Suprapubic skin (tissue), 4 donors: ENCODE data around the gene KRT81. TPM values are rescaled to one million over a fixed set of nuclear protein-coding genes. Genes with fewer than 3 reads are reported as not detected.

Source experiments
- DNase-seq, 2 donors: peaks; one replicate each; pipeline ENCODE4 v3.0.0-alpha.2; 2019; ENCODE audit warnings: low spot score in 2 of 2
- H3K27ac ChIP-seq: fragments of 200-600 bp; sonication (generic); one replicate; pipeline ENCODE4 v1.5.1; 2019
- H3K27me3 ChIP-seq: fragments of 200-600 bp; sonication (generic); one replicate; pipeline ENCODE4 v1.5.1; 2019
- H3K36me3 ChIP-seq: fragments of 200-600 bp; sonication (generic); one replicate; pipeline ENCODE4 v1.5.1; 2019
- H3K4me1 ChIP-seq: fragments of 200-600 bp; sonication (generic); one replicate; pipeline ENCODE4 v1.5.1; 2019
- H3K4me3 ChIP-seq: fragments of 200-600 bp; sonication (generic); one replicate; pipeline ENCODE4 v1.5.1; 2019; ENCODE audit warnings: mild to moderate bottlenecking
- H3K9me3 ChIP-seq: fragments of 200-600 bp; sonication (generic); one replicate; pipeline ENCODE4 v1.5.1; 2019
- EP300 ChIP-seq: sonication (generic); formaldehyde crosslinking; IDR thresholded peaks from one replicate; pipeline ENCODE4 v1.6.1; 2017; ENCODE audit warnings: antibody characterized with exemption
- POLR2A ChIP-seq, 2 donors: fragments of 450-650 bp; IDR thresholded peaks; one replicate each; pipeline ENCODE4 v1.6.1; 2017; ENCODE audit warnings: antibody characterized with exemption in 2 of 2, mild to moderate bottlenecking in 2 of 2, moderate library complexity in 2 of 2
- POLR2AphosphoS5 ChIP-seq, 3 donors: sonication (generic); formaldehyde crosslinking; IDR thresholded peaks; one replicate each; pipeline ENCODE4 v1.6.1; 2017; ENCODE audit warnings: antibody characterized with exemption in 3 of 3
- WGBS: methylation state at CpG from one replicate; pipeline ENCODE4 v1.1.5; 2018; 5-methylcytosine and 5-hydroxymethylcytosine counted together
- total RNA-seq, 4 donors: library from RNA; depleted of rRNA; stranded (reverse); fragments of >200 nt; gene quantifications; one replicate each; pipeline ENCODE4 v1.1.0, GENCODE V29; 2016
- TF ChIP-seq, protein P1 (sequence below), 2 donors: fragments of 200-600 bp in 1 of 2; fragments of 450-650 bp in 1 of 2; sonication (generic) in 1 of 2; IDR thresholded peaks; one replicate each; pipeline ENCODE4 v1.5.1; 2016 to 2019; ENCODE audit warnings: antibody characterized with exemption in 2 of 2, mild to moderate bottlenecking in 1 of 2, moderate library complexity in 1 of 2

Gene KRT81
- total RNA-seq, 4 donors from 2014 or later: 0.72 to 346 (median 21.0) TPM

DNA sequence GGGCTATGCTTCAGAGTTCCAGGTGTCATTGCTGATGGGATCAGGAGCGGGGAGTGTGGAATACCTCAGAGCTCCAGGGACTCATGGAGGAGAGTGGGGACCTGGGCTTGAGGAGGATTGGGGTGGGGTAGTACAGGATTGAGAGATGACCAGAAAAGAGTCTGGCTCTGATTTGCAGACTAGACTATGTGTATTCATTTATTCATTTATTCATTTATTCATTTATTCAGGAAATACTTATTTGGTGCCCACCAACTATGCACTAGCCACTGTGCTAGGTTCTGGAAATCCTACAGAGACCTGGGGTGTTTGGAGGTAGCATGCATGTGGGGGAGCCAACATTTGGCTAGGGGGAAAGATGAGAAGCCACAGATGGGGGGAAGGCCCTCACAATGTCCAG is 30.7 kb upstream of the KRT81 start:
- DNase-seq: no peak
- peaks cover 5% of the 10 kb centered on the region for H3K4me1 ChIP-seq
- WGBS: 84% methylated on average over 1 of the region's 1 CpG
- H3K36me3 ChIP-seq: no peaks in the 10 kb centered on the region
- no peaks in the 10 kb centered on the region for H3K9me3 ChIP-seq
- H3K27ac ChIP-seq: no peak overlapping the region
- TF ChIP-seq, protein P1, sequence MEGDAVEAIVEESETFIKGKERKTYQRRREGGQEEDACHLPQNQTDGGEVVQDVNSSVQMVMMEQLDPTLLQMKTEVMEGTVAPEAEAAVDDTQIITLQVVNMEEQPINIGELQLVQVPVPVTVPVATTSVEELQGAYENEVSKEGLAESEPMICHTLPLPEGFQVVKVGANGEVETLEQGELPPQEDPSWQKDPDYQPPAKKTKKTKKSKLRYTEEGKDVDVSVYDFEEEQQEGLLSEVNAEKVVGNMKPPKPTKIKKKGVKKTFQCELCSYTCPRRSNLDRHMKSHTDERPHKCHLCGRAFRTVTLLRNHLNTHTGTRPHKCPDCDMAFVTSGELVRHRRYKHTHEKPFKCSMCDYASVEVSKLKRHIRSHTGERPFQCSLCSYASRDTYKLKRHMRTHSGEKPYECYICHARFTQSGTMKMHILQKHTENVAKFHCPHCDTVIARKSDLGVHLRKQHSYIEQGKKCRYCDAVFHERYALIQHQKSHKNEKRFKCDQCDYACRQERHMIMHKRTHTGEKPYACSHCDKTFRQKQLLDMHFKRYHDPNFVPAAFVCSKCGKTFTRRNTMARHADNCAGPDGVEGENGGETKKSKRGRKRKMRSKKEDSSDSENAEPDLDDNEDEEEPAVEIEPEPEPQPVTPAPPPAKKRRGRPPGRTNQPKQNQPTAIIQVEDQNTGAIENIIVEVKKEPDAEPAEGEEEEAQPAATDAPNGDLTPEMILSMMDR (IDR thresholded peaks at IDR 0.05): no peak
- TF ChIP-seq POLR2AphosphoS5 (IDR thresholded peaks at IDR 0.05) (no peak), POLR2A (IDR thresholded peaks at IDR 0.05) (no peak), EP300 (no peak)
- peaks cover 28% of the 10 kb centered on the region for H3K27me3 ChIP-seq
- no peak overlapping the region for H3K4me3 ChIP-seq

DNA sequence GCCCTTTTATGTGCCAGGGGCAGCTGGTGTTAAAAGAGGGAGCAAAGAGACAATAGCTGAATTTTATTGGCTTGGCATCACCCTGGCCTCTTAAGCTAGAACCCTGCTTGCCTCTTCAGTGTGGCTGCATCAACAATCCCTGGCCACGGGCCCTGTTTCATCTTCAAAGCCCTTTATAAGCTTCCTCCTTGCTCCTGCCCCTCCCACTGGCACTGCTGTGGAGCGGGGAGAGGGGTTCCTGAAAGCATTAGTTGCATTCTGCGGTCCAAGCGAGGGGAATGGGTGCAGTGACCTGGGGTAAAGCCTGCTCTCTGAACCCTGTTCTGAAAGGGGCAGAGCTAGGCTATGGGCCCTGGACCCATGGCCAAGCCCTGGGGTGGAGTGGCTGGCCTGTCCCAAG is 30.1 kb upstream of the KRT81 start:
- DNase-seq: peak in 1 of 2 donors; percentile 55
- no peak overlapping the region for H3K4me3 ChIP-seq
- TF ChIP-seq POLR2AphosphoS5 (IDR thresholded peaks at IDR 0.05): no peak
- TF ChIP-seq EP300: no peak
- no peak for TF ChIP-seq POLR2A (IDR thresholded peaks at IDR 0.05)
- TF ChIP-seq, protein P1 (IDR thresholded peaks at IDR 0.05): no peak
- WGBS: 56% methylated on average over 4 of the region's 4 CpGs
- no peak overlapping the region for H3K27ac ChIP-seq
- H3K4me1 ChIP-seq: peaks cover 5% of the 10 kb centered on the region
- H3K36me3 ChIP-seq: no peaks in the 10 kb centered on the region
- H3K27me3 ChIP-seq: peaks cover 28% of the 10 kb centered on the region
- no peaks in the 10 kb centered on the region for H3K9me3 ChIP-seq

DNA sequence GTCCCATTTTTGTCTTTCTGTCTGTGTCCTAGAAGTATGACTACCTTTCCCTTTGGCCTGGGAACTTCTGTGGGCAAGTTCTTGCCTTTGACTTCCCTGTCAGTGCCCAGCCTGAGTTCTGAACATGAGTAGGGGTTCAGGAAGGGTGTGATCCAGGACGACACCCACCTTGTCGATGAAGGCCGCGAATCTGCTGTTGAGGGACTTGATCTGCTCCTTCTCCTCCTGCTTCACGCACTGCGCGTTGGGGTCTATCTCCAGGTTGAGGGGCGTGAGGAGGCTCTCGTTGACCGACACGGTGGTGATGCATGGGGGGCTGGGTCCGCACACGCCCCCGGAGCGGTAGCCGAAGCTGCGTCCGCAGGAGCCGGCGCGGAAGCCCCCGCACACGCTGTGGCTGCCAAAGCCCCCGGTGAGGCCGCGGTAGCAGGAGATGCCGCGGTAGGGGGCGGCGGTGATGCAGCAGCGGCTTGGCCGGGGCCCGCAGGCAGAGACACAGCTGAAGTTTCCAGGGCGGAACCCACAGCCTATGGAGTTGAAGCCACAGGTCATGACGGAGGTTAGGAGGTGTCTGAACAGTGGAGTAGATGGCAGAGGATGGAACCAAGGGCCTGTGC is 29.6 kb upstream of the KRT81 start, which contains the start of gene KRT83:
TSS of gene KRT83 (minus strand) at position 615 of the 617 bp plus-strand sequence. CDS start at position 552, 63 bp downstream.
- Histone ChIP-seq H3K27me3 (peaks cover 28% of the 10 kb centered on the region), H3K36me3 (no peaks in the 10 kb centered on the region), H3K9me3 (no peaks in the 10 kb centered on the region), H3K4me3 (no peak within 1 kb of the TSS), H3K27ac (no peak within 1 kb of the TSS), H3K4me1 (peaks cover 5% of the 10 kb centered on the region)
- TF ChIP-seq POLR2A (IDR thresholded peaks at IDR 0.05): no peak
- TF ChIP-seq EP300: no peak
- TF ChIP-seq, protein P1 (IDR thresholded peaks at IDR 0.05): no peak
- TF ChIP-seq POLR2AphosphoS5 (IDR thresholded peaks at IDR 0.05): no peak
- peak in 1 of 2 donors; percentile 48 for DNase-seq
- WGBS: 69% methylated on average over 29 of the region's 35 CpGs

DNA sequence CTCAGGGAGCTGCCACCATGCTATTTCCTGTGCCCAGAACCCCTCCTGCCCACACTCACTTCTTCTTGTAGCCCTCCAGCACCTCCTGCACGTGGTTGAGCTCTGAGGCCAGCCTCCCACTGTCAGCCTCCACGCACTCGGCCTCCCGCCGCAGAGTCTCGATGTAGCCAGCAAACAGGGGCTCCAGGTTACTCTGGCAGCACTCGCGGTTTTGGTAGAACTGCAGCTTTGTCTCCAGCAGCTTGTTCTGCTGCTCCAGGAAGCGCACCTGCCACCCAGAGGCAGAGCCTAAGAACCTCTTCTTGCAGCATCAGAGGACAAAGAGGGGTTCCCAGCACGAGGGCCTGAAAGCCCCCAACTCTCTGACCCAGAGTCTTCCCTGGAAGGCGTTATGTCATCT is 27.8 kb upstream of the KRT81 start:
- H3K36me3 ChIP-seq: no peaks in the 10 kb centered on the region
- TF ChIP-seq, protein P1 (IDR thresholded peaks at IDR 0.05): no peak
- TF ChIP-seq POLR2AphosphoS5 (IDR thresholded peaks at IDR 0.05) (no peak), EP300 (no peak), POLR2A (IDR thresholded peaks at IDR 0.05) (no peak)
- no peaks in the 10 kb centered on the region for H3K9me3 ChIP-seq
- WGBS: 71% methylated on average over 11 of the region's 11 CpGs
- no peak overlapping the region for H3K27ac ChIP-seq
- DNase-seq: peak in 1 of 2 donors; percentile 27
- H3K27me3 ChIP-seq: peaks cover 34% of the 10 kb centered on the region
- peaks cover 5% of the 10 kb centered on the region for H3K4me1 ChIP-seq
- H3K4me3 ChIP-seq: no peak overlapping the region

DNA sequence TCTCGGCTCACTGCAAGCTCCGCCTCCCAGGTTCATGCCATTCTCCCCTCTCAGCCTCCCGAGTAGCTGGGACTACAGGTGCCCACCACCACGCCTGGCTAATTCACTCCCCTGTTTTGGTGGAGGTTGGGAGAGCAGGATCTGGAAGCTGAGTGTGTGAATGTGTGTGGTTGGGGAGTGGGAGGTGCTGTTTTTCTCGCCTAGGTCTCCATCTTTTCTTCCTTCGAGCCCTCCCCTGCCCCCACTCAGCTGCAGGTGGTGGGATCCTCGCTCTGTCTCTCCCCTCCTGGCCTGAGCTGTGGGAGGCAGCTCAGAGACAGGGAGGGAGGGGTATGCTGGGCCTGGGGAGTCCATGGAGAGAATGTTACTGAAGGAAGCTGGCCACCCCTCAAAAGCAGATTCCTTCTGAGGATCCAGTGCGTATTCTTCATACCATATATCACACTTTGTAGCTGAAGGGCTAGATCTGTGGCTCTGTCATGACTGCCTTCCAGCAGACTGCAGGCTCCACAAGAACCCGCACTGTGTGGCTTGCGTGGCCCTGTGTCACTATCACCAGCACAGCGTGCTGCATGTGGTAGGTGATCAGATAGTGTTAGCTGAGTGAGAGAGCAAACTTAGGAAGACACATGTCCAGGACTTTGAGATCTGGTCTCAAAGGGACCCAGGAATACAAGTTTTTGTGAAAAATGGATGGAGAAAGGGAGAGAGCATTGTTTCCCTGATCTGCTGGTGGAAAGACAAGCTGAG is 27.1 kb upstream of the KRT81 start:
- DNase-seq: peak in 1 of 2 donors; percentile 35
- H3K4me3 ChIP-seq: no peak overlapping the region
- H3K4me1 ChIP-seq: peaks cover 5% of the 10 kb centered on the region
- no peak overlapping the region for H3K27ac ChIP-seq
- TF ChIP-seq, protein P1 (IDR thresholded peaks at IDR 0.05): no peak
- no peak for TF ChIP-seq POLR2A (IDR thresholded peaks at IDR 0.05)
- no peak for TF ChIP-seq EP300
- no peak for TF ChIP-seq POLR2AphosphoS5 (IDR thresholded peaks at IDR 0.05)
- no peaks in the 10 kb centered on the region for H3K9me3 ChIP-seq
- 89% methylated on average over 11 of the region's 11 CpGs for whole genome bisulfite sequencing
- peaks cover 40% of the 10 kb centered on the region for H3K27me3 ChIP-seq
- H3K36me3 ChIP-seq: no peaks in the 10 kb centered on the region
